Gastroesophageal sphincter (tissue), 3 donors: ENCODE results near the gene KCTD10.

Experiments used
- EP300 ChIP-seq: sonication (generic); formaldehyde crosslinking; IDR thresholded peaks from one replicate; pipeline ENCODE4 v1.6.1; 2017; ENCODE audit warnings: antibody characterized with exemption, mild to moderate bottlenecking
- POLR2A ChIP-seq, 2 donors: fragments of 450-650 bp; IDR thresholded peaks; one replicate each; pipeline ENCODE4 v1.6.1; 2017; ENCODE audit warnings: antibody characterized with exemption in 2 of 2, mild to moderate bottlenecking in 2 of 2, moderate library complexity in 1 of 2
- POLR2AphosphoS5 ChIP-seq: sonication (generic); formaldehyde crosslinking; IDR thresholded peaks from one replicate; pipeline ENCODE4 v1.6.1; 2017; ENCODE audit warnings: antibody characterized with exemption
- TF ChIP-seq, protein P1 (sequence below), 4 experiments: fragments of 200-600 bp in 2 of 4; fragments of 450-650 bp in 2 of 4; sonication (generic) in 1 of 4; IDR thresholded peaks; one replicate each; pipeline ENCODE4 v1.5.1; 2017 to 2019; ENCODE audit warnings: antibody characterized with exemption in 4 of 4, mild to moderate bottlenecking in 2 of 4, moderate library complexity in 2 of 4

DNA sequence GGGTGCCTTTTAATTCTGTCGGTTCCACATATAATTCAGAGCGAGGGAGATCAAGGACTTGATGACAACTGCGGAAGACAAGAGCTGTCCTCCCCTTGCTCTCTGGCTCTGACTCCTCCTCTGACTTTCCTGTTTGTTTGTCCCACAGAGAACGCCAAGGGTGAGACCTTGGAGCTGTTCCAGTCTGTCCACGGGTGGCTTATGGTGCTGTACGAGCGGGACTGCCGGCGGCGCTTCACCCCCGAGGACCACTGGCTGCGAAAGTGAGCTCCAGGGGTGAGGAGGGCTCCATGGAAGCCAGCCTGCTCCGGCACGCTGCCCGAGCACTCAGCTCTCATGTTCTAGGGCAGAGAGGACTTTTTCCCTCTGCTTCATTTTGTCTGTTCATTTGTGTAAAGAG is 33.1 kb upstream of the KCTD10 start:
- TF ChIP-seq, protein P1, sequence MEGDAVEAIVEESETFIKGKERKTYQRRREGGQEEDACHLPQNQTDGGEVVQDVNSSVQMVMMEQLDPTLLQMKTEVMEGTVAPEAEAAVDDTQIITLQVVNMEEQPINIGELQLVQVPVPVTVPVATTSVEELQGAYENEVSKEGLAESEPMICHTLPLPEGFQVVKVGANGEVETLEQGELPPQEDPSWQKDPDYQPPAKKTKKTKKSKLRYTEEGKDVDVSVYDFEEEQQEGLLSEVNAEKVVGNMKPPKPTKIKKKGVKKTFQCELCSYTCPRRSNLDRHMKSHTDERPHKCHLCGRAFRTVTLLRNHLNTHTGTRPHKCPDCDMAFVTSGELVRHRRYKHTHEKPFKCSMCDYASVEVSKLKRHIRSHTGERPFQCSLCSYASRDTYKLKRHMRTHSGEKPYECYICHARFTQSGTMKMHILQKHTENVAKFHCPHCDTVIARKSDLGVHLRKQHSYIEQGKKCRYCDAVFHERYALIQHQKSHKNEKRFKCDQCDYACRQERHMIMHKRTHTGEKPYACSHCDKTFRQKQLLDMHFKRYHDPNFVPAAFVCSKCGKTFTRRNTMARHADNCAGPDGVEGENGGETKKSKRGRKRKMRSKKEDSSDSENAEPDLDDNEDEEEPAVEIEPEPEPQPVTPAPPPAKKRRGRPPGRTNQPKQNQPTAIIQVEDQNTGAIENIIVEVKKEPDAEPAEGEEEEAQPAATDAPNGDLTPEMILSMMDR (IDR thresholded peaks at IDR 0.05): no peak
- TF ChIP-seq POLR2AphosphoS5 (no peak), POLR2A (IDR thresholded peaks at IDR 0.05) (no peak), EP300 (no peak)
